Activated T-cell treated with anti-CD3 and anti-CD28 coated beads, Interleukin-2, amount 50 U/mL, for 24 hours (primary cell): ENCODE measurements around the gene MASP1.

Source experiments
- DNase-seq: peaks from one replicate; pipeline ENCODE4 v3.0.0-alpha.2; 2020
- H3K27ac Mint-ChIP-seq: 2 replicates; pipeline ENCODE4 v1.8.0; 2020; ENCODE audit warnings: mild to moderate bottlenecking, mixed read lengths
- H3K27me3 Mint-ChIP-seq: 2 replicates; pipeline ENCODE4 v1.8.0; 2020; ENCODE audit warnings: mixed read lengths
- H3K36me3 Mint-ChIP-seq: 2 replicates; pipeline ENCODE4 v1.8.0; 2020; ENCODE audit warnings: low read depth, mixed read lengths
- H3K4me1 Mint-ChIP-seq: 2 replicates; pipeline ENCODE4 v1.8.0; 2020; ENCODE audit warnings: low read depth, mixed read lengths
- H3K4me3 Mint-ChIP-seq: 2 replicates; pipeline ENCODE4 v1.8.0; 2020; ENCODE audit warnings: mild to moderate bottlenecking, moderate library complexity, mixed read lengths
- H3K9me3 Mint-ChIP-seq: 2 replicates; pipeline ENCODE4 v1.8.0; 2020; ENCODE audit warnings: mixed read lengths

The MASP1 gene

DNA sequence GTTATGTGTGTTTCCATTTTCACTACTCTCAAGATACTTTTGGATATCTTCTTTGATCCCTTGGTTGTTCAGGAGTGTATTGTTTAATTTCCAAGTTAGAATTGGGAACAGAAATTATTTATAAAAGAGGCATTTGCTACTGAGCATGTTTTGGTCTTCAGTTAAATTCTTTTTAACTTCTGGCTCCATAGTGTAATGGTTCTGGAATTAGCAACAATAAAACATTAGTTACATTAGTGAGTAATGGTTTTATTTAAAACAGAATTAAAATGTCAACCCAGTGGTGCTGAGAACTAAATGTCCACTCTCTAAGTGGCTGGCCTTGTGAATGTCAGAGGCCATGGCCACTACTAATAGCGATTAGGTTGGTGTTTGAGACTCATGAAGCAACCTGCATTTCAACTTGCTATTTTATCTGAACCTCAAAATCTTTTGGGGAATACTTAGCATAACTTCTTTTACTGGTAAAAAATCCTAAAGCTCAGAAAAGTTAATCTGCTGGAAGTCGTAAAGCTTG lies 19.5 kb upstream of the MASP1 start:
- Mint-ChIP-seq H3K4me1 (no peaks in the 10 kb centered on the region), H3K27me3 (peaks cover 57% of the 10 kb centered on the region), H3K9me3 (no peaks in the 10 kb centered on the region), H3K4me3 (no peak overlapping the region), H3K27ac (no peak overlapping the region), H3K36me3 (no peaks in the 10 kb centered on the region)
- no peak for DNase-seq

DNA sequence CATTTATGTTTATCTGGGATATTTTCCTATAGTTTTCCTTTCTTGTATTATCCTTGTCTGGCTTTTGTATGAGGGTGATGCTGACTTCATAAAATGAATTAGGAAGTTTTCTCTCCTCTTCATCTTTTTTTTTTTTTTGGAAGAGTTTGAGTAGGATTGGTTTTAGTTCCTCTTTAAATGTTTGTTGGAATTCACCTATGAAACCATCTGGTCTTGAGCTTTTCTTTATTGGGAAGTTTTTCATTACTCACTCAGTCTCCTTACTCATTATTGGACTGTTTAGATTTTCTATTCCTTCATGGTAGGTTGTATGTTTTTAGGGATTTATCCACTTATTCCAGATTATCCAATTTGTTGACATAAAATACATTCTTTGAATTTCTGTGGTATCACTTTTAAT lies 18.7 kb upstream of the MASP1 start:
- DNase-seq, result no peak
- H3K36me3 Mint-ChIP-seq, result no peaks in the 10 kb centered on the region
- no peak overlapping the region for H3K27ac Mint-ChIP-seq
- peaks cover 55% of the 10 kb centered on the region for H3K27me3 Mint-ChIP-seq
- H3K4me1 Mint-ChIP-seq, result no peaks in the 10 kb centered on the region
- H3K9me3 Mint-ChIP-seq, result no peaks in the 10 kb centered on the region
- H3K4me3 Mint-ChIP-seq, result no peak overlapping the region

DNA sequence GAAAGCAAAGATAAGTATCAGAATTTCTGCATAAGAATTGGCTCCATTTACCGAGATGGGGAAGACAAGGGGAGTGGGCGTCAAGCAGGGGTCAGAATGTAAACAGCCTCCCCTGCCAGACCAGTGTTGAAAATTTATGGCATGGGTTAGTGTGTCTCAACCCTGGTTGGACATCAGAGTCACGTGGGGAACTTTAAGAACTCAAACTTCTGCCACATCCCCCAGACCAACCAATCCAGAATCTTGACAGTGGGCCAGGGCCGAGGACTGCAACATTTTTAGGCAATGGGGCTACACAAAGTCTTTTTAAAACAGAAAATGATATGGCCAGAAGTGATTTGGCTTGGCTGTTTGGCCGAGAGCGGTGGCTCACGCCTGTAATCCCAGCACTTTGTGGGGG lies 14.3 kb upstream of the MASP1 start:
- no peak overlapping the region for H3K4me3 Mint-ChIP-seq
- H3K36me3 Mint-ChIP-seq, result no peaks in the 10 kb centered on the region
- no peaks in the 10 kb centered on the region for H3K9me3 Mint-ChIP-seq

GRCh38 chr3:187299611-187300010 lies 8.1 kb upstream of the MASP1 start:
- DNase-seq, result no peak
- Mint-ChIP-seq H3K36me3 (no peaks in the 10 kb centered on the region), H3K4me3 (no peak overlapping the region), H3K27me3 (peaks cover 23% of the 10 kb centered on the region), H3K27ac (no peak overlapping the region), H3K4me1 (no peaks in the 10 kb centered on the region), H3K9me3 (no peaks in the 10 kb centered on the region)

More for the DNA sequence above, 14.3 kb upstream of the MASP1 start:
- Mint-ChIP-seq H3K4me1 (no peaks in the 10 kb centered on the region), H3K27ac (no peak overlapping the region), H3K27me3 (peaks cover 36% of the 10 kb centered on the region)
- no peak for DNase-seq

- peaks cover 23% of the 10 kb centered on the region for H3K27me3 Mint-ChIP-seq
- no peak for DNase-seq
- no peak overlapping the region for H3K4me3 Mint-ChIP-seq
- no peaks in the 10 kb centered on the region for H3K36me3 Mint-ChIP-seq
- no peaks in the 10 kb centered on the region for H3K9me3 Mint-ChIP-seq
- no peak overlapping the region for H3K27ac Mint-ChIP-seq
- peaks cover 7% of the 10 kb centered on the region for H3K4me1 Mint-ChIP-seq
Measured at GRCh38 chr3:187296911-187297310, 5.4 kb upstream of the MASP1 start.

- Mint-ChIP-seq H3K4me3 (no peak overlapping the region), H3K36me3 (no peaks in the 10 kb centered on the region), H3K4me1 (peaks cover 7% of the 10 kb centered on the region), H3K27ac (no peak overlapping the region), H3K27me3 (peaks cover 26% of the 10 kb centered on the region), H3K9me3 (no peaks in the 10 kb centered on the region)
- DNase-seq, result no peak
Measured at GRCh38 chr3:187296058-187296457, 4.5 kb upstream of the MASP1 start.

DNA sequence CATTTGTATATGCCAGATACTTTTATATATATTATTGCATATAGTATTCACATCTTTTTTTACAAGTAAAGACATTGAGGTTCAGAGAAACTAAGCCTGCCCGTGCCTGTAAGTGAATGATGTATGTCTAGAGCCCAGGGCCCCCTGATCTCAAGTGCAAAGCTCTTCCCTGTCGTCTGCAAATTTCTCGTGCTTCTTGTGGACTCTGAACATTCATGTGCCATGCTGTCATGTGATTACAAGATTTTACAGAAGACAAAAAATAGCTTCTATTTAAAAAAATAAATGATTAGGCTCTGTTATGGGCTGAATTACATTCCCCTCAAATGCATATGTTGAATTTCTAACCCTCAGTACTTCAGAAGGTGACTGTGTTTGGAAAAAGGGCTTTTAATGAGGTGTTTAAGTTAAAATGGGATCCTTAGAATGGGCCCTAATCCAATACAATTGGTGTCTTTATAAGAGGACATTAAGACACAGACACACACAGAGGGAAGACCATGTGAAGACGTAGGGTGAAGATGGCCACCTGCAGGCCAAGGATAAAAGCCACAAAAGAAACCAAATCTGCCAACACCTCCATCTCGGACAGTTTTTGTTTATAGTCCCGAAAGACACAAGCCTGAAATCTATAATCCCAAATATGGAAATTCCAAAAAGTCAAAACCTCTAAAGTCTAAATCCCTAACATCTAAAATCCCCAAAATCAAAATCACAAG lies 3.9 kb upstream of the MASP1 start:
- H3K4me1 Mint-ChIP-seq, result peaks cover 7% of the 10 kb centered on the region
- H3K27me3 Mint-ChIP-seq, result peaks cover 32% of the 10 kb centered on the region
- no peaks in the 10 kb centered on the region for H3K9me3 Mint-ChIP-seq
- DNase-seq, result no peak
- H3K4me3 Mint-ChIP-seq, result no peak overlapping the region
- H3K36me3 Mint-ChIP-seq, result no peaks in the 10 kb centered on the region
- no peak overlapping the region for H3K27ac Mint-ChIP-seq

DNA sequence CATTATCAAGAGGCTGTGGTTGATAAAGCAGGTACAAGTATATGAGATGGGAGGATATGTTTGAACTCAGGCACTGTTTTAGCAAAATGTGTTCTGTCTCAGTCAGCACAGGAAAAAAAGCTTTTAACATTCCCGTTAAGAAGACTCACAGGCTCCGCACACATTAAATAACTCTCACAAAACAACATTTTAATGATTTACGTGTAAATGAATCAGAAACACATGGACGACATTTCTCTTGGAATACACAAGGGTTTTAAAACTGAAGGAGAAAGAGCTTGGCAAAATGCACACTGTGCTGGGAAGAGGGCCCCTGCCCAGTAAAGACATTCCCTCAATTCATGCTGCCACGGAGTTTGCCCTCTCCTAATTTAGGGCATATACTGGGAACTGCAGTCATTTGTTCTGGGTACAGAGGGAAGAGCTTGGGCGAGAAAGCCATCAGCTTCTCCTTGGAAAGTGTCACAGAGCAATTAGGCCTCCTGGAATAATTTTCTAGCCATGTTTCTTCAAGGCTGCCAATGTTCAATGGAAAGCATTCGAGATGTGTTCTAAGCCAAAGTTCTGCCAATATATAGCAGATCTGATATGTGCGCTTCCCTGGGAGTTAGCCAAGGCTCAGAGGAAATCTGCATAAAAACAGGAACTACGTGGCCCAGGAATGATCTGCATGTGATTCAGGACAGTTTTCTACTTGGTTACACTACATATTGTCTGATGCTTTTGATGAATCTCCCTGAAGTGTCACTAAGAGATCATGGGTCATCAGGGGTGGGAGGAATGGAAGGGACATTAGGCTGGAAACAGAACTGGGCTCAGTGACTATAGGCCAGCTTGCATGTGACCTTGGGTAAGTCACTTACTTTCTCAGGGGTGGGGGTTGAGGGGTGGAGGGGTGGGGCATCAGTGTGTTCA lies 2.2 kb upstream of the MASP1 start:
- Mint-ChIP-seq H3K27ac (no peak overlapping the region), H3K36me3 (no peaks in the 10 kb centered on the region), H3K27me3 (peaks cover 45% of the 10 kb centered on the region), H3K4me1 (peaks cover 7% of the 10 kb centered on the region), H3K9me3 (no peaks in the 10 kb centered on the region), H3K4me3 (no peak overlapping the region)
- DNase-seq, result no peak

DNA sequence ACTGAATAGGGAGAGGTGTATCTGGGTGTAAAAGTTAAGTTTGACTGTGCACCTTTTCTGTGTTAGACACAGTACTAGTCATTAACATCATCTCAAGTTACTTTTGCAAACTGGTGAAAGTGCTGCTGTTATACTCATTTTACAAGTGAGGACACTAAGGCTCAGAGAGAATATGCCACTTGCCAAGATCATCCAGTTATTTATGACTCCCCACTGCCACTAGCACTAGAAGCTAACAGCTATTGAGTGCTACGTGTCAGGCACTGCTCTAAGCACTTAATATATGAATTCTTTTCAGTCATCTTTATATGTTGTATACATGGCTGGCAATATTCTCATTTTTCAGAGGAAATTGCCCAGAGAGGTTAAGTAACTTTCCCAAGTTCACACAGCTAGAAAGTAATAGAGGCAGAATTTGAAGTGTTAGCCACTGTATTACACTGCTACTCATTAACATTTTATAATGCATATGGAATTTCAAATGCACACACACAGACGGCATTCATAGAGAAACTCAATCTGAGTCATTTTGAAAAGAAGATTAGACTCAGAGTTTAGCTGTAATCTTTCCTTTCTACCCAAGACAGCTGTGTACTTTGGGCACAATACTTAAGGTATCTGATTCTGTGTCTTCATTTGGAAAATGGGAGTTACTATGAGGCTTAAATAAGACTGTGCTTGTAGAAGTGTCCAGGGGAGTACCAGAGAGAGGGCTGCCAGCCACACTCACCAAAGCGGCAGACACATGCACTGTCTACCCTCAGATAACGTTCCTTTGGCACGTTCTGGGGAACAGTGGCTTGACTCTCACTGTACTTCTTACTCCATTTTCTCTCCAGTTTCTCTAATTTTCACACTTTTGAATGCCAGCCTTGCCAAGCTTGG lies 1.3 kb upstream of the MASP1 start:
- H3K9me3 Mint-ChIP-seq, result no peaks in the 10 kb centered on the region
- no peak for DNase-seq
- H3K4me3 Mint-ChIP-seq, result no peak overlapping the region
- H3K36me3 Mint-ChIP-seq, result no peaks in the 10 kb centered on the region
- H3K27ac Mint-ChIP-seq, result peak overlapping the region; percentile 24
- H3K4me1 Mint-ChIP-seq, result peaks cover 7% of the 10 kb centered on the region
- H3K27me3 Mint-ChIP-seq, result peaks cover 51% of the 10 kb centered on the region

GRCh38 chr3:187292181-187292580 lies 644 bp upstream of the MASP1 start:
- no peaks in the 10 kb centered on the region for H3K9me3 Mint-ChIP-seq
- no peak overlapping the region for H3K4me3 Mint-ChIP-seq
- no peaks in the 10 kb centered on the region for H3K36me3 Mint-ChIP-seq
- peaks cover 52% of the 10 kb centered on the region for H3K27me3 Mint-ChIP-seq
- DNase-seq, result no peak
- H3K27ac Mint-ChIP-seq, result no peak overlapping the region
- H3K4me1 Mint-ChIP-seq, result peaks cover 7% of the 10 kb centered on the region

DNA sequence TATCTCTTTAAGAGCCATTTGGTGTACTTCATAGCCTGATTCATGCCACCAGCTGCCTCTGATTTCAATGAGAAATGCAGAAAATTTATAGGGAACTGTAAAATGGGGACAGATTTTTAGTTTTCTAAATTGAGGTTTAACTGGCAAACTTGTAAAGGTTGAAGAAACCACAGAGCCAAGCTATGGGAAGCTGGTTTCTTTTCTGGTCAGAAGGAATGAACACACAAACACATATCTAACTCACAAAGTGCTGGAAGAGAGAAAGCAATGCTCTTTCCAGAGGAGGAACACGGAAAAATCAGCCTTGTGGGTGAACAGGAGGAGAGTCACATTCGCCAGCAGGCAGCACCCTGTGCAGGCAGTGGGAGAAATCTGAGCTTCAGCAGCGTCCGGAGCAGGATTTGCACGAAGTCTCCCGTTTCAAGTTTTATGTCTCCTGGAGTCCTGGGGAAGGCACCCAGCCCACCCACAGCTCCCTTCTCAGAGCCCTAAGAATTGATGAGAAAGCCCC lies 481 bp downstream of the MASP1 start:
- Mint-ChIP-seq H3K4me3 (no peak overlapping the region), H3K27ac (no peak overlapping the region), H3K4me1 (peaks cover 7% of the 10 kb centered on the region), H3K27me3 (peaks cover 53% of the 10 kb centered on the region), H3K9me3 (no peaks in the 10 kb centered on the region), H3K36me3 (no peaks in the 10 kb centered on the region)
- no peak for DNase-seq

DNA sequence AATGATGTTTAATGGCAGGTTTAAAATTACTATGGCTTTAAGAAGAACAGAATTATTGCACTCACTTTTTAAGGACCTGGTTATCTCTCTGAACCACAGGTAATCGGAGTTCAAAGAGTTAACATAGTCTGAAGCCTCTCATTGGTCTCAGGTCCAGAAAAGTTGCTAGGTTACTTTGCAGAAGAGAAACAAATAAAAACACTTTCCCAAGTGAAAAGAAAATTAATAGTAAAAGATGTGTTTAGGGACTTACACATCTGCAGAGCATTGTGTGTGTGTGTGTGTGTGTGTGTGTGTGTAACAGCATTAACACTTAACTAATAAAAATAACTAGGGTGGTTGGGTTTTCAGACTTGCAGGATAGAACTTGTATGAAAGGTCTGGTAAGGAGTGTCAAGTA lies 1.0 kb downstream of the MASP1 start:
- H3K4me3 Mint-ChIP-seq, result no peak overlapping the region
- peaks cover 52% of the 10 kb centered on the region for H3K27me3 Mint-ChIP-seq
- H3K36me3 Mint-ChIP-seq, result no peaks in the 10 kb centered on the region
- no peaks in the 10 kb centered on the region for H3K9me3 Mint-ChIP-seq
- no peak overlapping the region for H3K27ac Mint-ChIP-seq
- DNase-seq, result no peak
- H3K4me1 Mint-ChIP-seq, result peaks cover 7% of the 10 kb centered on the region

DNA sequence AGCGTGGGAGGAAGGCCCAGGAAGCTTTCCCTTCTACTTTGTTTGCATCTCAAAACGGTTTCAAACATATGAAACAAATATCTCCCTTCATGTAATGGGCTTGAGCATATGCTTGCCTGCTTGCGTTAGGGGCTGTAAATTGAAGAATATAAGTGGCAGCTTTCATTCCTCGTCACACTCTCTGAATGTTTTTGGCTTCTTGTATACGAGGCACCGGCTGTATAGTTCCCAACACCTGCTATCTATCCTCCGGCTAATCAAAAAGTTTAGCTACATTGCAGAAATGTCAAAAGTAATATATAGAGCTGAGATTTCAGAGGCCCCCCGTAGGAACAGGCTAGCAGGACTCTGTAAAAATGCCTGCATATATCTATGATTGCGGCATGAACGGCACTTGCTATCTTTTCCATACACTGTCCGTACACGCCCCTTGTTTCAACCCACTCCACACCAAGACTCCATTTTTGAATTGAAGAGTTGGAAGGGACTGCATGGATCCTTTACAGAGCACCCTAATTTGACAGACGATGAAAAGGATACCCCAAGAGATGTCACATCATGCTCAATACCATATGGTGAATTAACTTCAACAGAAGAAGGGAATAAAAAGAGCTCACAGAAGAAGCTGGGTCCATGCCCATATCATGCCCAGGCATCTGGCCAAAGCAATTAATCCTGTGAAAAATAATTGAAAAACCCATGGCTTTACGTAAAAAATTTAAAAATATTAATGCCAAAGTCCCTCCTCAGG lies 2.5 kb downstream of the MASP1 start:
- Mint-ChIP-seq H3K4me1 (peaks cover 7% of the 10 kb centered on the region), H3K27ac (no peak overlapping the region), H3K36me3 (no peaks in the 10 kb centered on the region), H3K27me3 (peaks cover 54% of the 10 kb centered on the region), H3K4me3 (no peak overlapping the region), H3K9me3 (no peaks in the 10 kb centered on the region)
- no peak for DNase-seq
